Astrocyte (in vitro differentiated cells and primary cell): ENCODE measurements around the gene GLP2R. TPM values are rescaled to one million over a fixed set of nuclear protein-coding genes. Genes with fewer than 3 reads are reported as not detected.

Experiments
- DNase-seq: peaks from one replicate; pipeline ENCODE4 v3.0.0-alpha.2; 2010; ENCODE audit warnings: low read depth
- FAIRE-seq: peaks from 2 replicates; lab custom pipeline; 2011; peaks lifted over from hg19 to GRCh38; lab: Jason Lieb, UNC
- H2AFZ ChIP-seq: 2 replicates; pipeline ENCODE4 v1.6.0; 2012; ENCODE audit warnings: low read depth, low read length, inconsistent platforms
- H3K27ac ChIP-seq: 2 replicates; pipeline ENCODE4 v1.5.1; 2011; ENCODE audit warnings: low read depth, low read length, inconsistent platforms
- H3K27me3 ChIP-seq: 2 replicates; pipeline ENCODE4 v1.6.0; 2011; ENCODE audit warnings: low read length, inconsistent platforms; ENCODE audit not compliant: insufficient read depth
- H3K36me3 ChIP-seq: 2 replicates; pipeline ENCODE4 v1.5.1; 2011; ENCODE audit warnings: low read length, inconsistent platforms; ENCODE audit not compliant: insufficient read depth
- H3K4me1 ChIP-seq: 2 replicates; pipeline ENCODE4 v1.5.1; 2011; ENCODE audit warnings: low read length, inconsistent platforms; ENCODE audit not compliant: insufficient read depth
- H3K4me2 ChIP-seq: 2 replicates; pipeline ENCODE4 v1.6.0; 2012; ENCODE audit warnings: low read length, inconsistent platforms
- H3K4me3 ChIP-seq: 2 replicates; pipeline ENCODE4 v1.5.1; 2011; ENCODE audit warnings: low read depth, mild to moderate bottlenecking, low read length, inconsistent platforms; ENCODE audit not compliant: insufficient read depth
- H3K79me2 ChIP-seq: 2 replicates; pipeline ENCODE4 v1.6.0; 2012; ENCODE audit warnings: mild to moderate bottlenecking, low read length, inconsistent platforms; ENCODE audit not compliant: insufficient read depth
- H3K9ac ChIP-seq: 2 replicates; pipeline ENCODE4 v1.6.0; 2012; ENCODE audit warnings: mild to moderate bottlenecking, low read length, inconsistent platforms
- H3K9me3 ChIP-seq: 2 replicates; pipeline ENCODE4 v1.5.1; 2012; ENCODE audit warnings: low read depth, mild to moderate bottlenecking, low read length, inconsistent platforms; ENCODE audit not compliant: insufficient read depth
- H4K20me1 ChIP-seq: 2 replicates; pipeline ENCODE4 v1.6.0; 2012; ENCODE audit warnings: low read length, inconsistent platforms; ENCODE audit not compliant: insufficient read depth
- H3K27ac Mint-ChIP-seq: one replicate; pipeline ENCODE4 v1.8.0; 2021; ENCODE audit warnings: mild to moderate bottlenecking, mixed read lengths; ENCODE audit not compliant: unreplicated experiment
- H3K27me3 Mint-ChIP-seq: one replicate; pipeline ENCODE4 v1.8.0; 2021; ENCODE audit warnings: low read depth, mixed read lengths; ENCODE audit not compliant: unreplicated experiment
- H3K36me3 Mint-ChIP-seq: one replicate; pipeline ENCODE4 v1.8.0; 2021; ENCODE audit warnings: low read depth, mixed read lengths; ENCODE audit not compliant: unreplicated experiment
- H3K4me1 Mint-ChIP-seq: one replicate; pipeline ENCODE4 v1.8.0; 2021; ENCODE audit warnings: low read depth, mixed read lengths; ENCODE audit not compliant: unreplicated experiment
- H3K4me3 Mint-ChIP-seq: one replicate; pipeline ENCODE4 v1.8.0; 2021; ENCODE audit warnings: mild to moderate bottlenecking, moderate library complexity, mixed read lengths; ENCODE audit not compliant: unreplicated experiment
- H3K9me3 Mint-ChIP-seq: one replicate; pipeline ENCODE4 v1.8.0; 2021; ENCODE audit warnings: mild to moderate bottlenecking, mixed read lengths; ENCODE audit not compliant: unreplicated experiment
- EZH2 ChIP-seq: IDR thresholded peaks from 2 replicates; pipeline ENCODE4 v1.6.1; 2012; ENCODE audit warnings: mild to moderate bottlenecking, low read length, inconsistent platforms; ENCODE audit not compliant: insufficient read depth
- total RNA-seq: library from RNA; stranded (reverse); gene quantifications from 2 replicates; pipeline ENCODE4 v1.2.1, GENCODE V29; 2021
- TF ChIP-seq, protein P1 (sequence below): IDR thresholded peaks from 2 replicates; pipeline ENCODE4 v1.5.1; 2011; ENCODE audit warnings: low read depth, mild to moderate bottlenecking, inconsistent platforms, low read length, moderate library complexity; ENCODE audit not compliant: insufficient read depth

Gene GLP2R
- total RNA-seq, 1 donor from 2014 or later: 0.41 TPM

GRCh38 chr17:9905078-9905415 lies 79.3 kb downstream of the GLP2R start, which contains the start of gene RCVRN:
RCVRN (minus strand) TSS chr17:9905271; CDS start chr17:9905180, 91 bp downstream.
- no peaks in the 10 kb centered on the region for H3K9me3 ChIP-seq
- no peaks in the 10 kb centered on the region for H4K20me1 ChIP-seq
- H3K27ac Mint-ChIP-seq: no peak within 1 kb of the TSS
- H3K79me2 ChIP-seq: no peaks in the 10 kb centered on the region
- H3K4me1 ChIP-seq: peaks cover 13% of the 10 kb centered on the region
- FAIRE-seq: no peak
- H3K4me2 ChIP-seq: no peak within 1 kb of the TSS
- no peak for DNase-seq
- no peak within 1 kb of the TSS for H3K4me3 ChIP-seq
- no peak within 1 kb of the TSS for H3K4me3 Mint-ChIP-seq
- no peaks in the 10 kb centered on the region for H3K36me3 ChIP-seq
- peaks cover 12% of the 10 kb centered on the region for H3K27me3 Mint-ChIP-seq
- no peaks in the 10 kb centered on the region for H3K27me3 ChIP-seq
- TF ChIP-seq, protein P1, sequence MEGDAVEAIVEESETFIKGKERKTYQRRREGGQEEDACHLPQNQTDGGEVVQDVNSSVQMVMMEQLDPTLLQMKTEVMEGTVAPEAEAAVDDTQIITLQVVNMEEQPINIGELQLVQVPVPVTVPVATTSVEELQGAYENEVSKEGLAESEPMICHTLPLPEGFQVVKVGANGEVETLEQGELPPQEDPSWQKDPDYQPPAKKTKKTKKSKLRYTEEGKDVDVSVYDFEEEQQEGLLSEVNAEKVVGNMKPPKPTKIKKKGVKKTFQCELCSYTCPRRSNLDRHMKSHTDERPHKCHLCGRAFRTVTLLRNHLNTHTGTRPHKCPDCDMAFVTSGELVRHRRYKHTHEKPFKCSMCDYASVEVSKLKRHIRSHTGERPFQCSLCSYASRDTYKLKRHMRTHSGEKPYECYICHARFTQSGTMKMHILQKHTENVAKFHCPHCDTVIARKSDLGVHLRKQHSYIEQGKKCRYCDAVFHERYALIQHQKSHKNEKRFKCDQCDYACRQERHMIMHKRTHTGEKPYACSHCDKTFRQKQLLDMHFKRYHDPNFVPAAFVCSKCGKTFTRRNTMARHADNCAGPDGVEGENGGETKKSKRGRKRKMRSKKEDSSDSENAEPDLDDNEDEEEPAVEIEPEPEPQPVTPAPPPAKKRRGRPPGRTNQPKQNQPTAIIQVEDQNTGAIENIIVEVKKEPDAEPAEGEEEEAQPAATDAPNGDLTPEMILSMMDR: no peak
- TF ChIP-seq EZH2: no peak
- no peak within 1 kb of the TSS for H3K27ac ChIP-seq
- H3K4me1 Mint-ChIP-seq: peaks cover 12% of the 10 kb centered on the region
- no peak within 1 kb of the TSS for H2AFZ ChIP-seq
- H3K9ac ChIP-seq: no peak within 1 kb of the TSS
- H3K9me3 Mint-ChIP-seq: peaks cover 8% of the 10 kb centered on the region
- peaks cover 3% of the 10 kb centered on the region for H3K36me3 Mint-ChIP-seq

DNA sequence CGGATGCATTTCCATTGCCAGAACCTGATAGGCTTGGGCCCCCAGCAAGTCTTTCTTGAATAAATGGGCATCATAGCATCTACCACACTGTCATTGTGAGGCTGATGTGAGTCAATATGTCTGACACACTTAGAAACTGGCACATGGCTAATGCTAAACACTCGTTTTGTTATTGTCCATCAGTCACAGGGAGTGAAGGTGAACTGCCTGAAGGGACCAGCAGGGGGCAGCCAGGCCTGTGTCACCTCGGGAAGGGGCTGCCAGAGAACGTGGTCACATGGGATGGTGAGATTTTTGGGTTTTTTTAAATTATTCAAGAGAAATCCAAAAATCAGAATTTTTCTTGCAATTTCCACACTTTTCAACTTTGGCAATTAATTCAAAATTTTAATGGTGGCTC lies 80.2 kb downstream of the GLP2R start:
- Mint-ChIP-seq H3K4me1 (peaks cover 4% of the 10 kb centered on the region), H3K27ac (no peak overlapping the region), H3K4me3 (no peak overlapping the region), H3K36me3 (peaks cover 3% of the 10 kb centered on the region), H3K9me3 (peaks cover 8% of the 10 kb centered on the region), H3K27me3 (peaks cover 12% of the 10 kb centered on the region)
- Histone ChIP-seq H3K79me2 (no peaks in the 10 kb centered on the region), H3K27me3 (no peaks in the 10 kb centered on the region), H4K20me1 (no peaks in the 10 kb centered on the region), H3K36me3 (no peaks in the 10 kb centered on the region), H3K4me3 (no peak overlapping the region), H3K4me2 (no peak overlapping the region), H3K9ac (no peak overlapping the region), H3K4me1 (peaks cover 5% of the 10 kb centered on the region), H3K9me3 (no peaks in the 10 kb centered on the region), H2AFZ (no peak overlapping the region), H3K27ac (no peak overlapping the region)
- no peak for FAIRE-seq
- no peak for TF ChIP-seq EZH2
- TF ChIP-seq, protein P1: peak; percentile 44
- DNase-seq: no peak

GRCh38 chr17:9906616-9907015 lies 80.9 kb downstream of the GLP2R start:
- no peak for DNase-seq
- no peaks in the 10 kb centered on the region for H3K27me3 ChIP-seq
- no peak overlapping the region for H2AFZ ChIP-seq
- no peaks in the 10 kb centered on the region for H3K4me1 ChIP-seq
- no peaks in the 10 kb centered on the region for H3K4me1 Mint-ChIP-seq
- H3K9me3 Mint-ChIP-seq: peaks cover 8% of the 10 kb centered on the region
- H3K4me3 Mint-ChIP-seq: no peak overlapping the region
- no peak overlapping the region for H3K4me2 ChIP-seq
- no peak overlapping the region for H3K9ac ChIP-seq
- peaks cover 3% of the 10 kb centered on the region for H3K36me3 Mint-ChIP-seq
- peaks cover 17% of the 10 kb centered on the region for H3K27me3 Mint-ChIP-seq
- H4K20me1 ChIP-seq: no peaks in the 10 kb centered on the region
- no peaks in the 10 kb centered on the region for H3K79me2 ChIP-seq
- no peaks in the 10 kb centered on the region for H3K9me3 ChIP-seq
- no peak overlapping the region for H3K4me3 ChIP-seq
- no peak for TF ChIP-seq EZH2
- TF ChIP-seq, protein P1: no peak
- H3K27ac ChIP-seq: no peak overlapping the region
- no peak overlapping the region for H3K27ac Mint-ChIP-seq
- FAIRE-seq: no peak
- H3K36me3 ChIP-seq: no peaks in the 10 kb centered on the region
